Measurements from ENCODE around the gene AFP.

Gene AFP

DNA sequence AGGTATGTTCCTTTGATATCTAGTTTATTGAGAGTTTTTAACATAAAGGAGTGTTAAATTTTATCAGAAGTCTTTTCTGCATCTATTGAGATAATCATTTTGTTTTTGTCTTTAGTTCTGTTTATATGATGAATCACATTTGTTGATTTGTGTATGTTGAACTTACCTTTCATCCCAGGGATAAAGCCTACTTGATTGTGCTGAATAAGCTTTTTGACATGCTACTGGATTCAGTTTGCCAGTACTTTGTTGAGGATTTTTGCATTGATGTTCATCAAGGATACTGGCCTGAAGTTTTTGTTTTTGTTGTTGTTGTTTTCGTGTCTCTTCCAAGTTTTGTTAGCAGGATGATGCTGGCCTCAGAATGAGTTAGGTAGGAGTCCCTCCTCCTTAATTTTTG, 34.7 kb downstream of the AFP start:
- Histone ChIP-seq H2AFZ (ENCODE audit: low read depth, low read length, severe bottlenecking) (no peak overlapping the region), H3K9me2 (replicated peaks; ENCODE audit: insufficient read depth, low read length) (no peaks in the 10 kb centered on the region), H3K27ac (ENCODE audit: low read depth, low read length) (no peak overlapping the region), H3K27me3 (ENCODE audit: low read length) (no peaks in the 10 kb centered on the region), H3K36me3 (ENCODE audit: low read length) (no peaks in the 10 kb centered on the region), H4K20me1 (ENCODE audit: low read depth, low read length) (no peaks in the 10 kb centered on the region), H3K9ac (ENCODE audit: low read length) (no peak overlapping the region), H3K4me3 (ENCODE audit: insufficient read depth, low read length, poor library complexity, severe bottlenecking) (no peak overlapping the region), H3K79me2 (ENCODE audit: insufficient read depth, low read length) (no peaks in the 10 kb centered on the region), H3F3A (ENCODE audit: insufficient read depth) (no peaks in the 10 kb centered on the region), H3K4me2 (ENCODE audit: low read depth, low read length, poor library complexity, severe bottlenecking) (no peak overlapping the region), H3K9me3 (ENCODE audit: insufficient read depth, low read length) (no peaks in the 10 kb centered on the region)
- no peak for TF ChIP-seq EZH2phosphoT487 (conservative IDR thresholded peaks at IDR 0.05; ENCODE audit: low read length)
- TF ChIP-seq, protein P1, sequence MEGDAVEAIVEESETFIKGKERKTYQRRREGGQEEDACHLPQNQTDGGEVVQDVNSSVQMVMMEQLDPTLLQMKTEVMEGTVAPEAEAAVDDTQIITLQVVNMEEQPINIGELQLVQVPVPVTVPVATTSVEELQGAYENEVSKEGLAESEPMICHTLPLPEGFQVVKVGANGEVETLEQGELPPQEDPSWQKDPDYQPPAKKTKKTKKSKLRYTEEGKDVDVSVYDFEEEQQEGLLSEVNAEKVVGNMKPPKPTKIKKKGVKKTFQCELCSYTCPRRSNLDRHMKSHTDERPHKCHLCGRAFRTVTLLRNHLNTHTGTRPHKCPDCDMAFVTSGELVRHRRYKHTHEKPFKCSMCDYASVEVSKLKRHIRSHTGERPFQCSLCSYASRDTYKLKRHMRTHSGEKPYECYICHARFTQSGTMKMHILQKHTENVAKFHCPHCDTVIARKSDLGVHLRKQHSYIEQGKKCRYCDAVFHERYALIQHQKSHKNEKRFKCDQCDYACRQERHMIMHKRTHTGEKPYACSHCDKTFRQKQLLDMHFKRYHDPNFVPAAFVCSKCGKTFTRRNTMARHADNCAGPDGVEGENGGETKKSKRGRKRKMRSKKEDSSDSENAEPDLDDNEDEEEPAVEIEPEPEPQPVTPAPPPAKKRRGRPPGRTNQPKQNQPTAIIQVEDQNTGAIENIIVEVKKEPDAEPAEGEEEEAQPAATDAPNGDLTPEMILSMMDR (IDR thresholded peaks at IDR 0.05; ENCODE audit: insufficient read depth, low read length, poor library complexity, severe bottlenecking) = no peak

DNA sequence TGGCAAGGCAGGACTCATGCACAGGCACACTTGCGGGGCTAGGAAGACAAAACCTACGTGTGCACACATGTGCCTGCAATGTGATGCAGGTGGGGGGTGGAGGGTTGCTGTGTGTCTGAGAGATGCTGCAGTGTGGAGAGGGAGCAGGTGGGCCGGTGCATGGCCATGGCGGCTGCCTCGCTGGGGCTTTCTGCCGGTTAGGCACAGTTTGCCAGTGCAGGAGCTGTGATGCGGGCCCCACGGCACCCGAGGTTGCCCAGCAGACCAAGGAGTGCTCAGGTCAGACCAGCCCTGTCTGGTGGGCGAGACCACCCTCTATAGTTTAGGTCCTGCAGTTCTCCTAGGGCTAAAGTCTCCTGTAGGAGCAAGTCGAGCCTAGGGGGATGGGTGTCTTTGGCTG, 41.2 kb downstream of the AFP start:
- no peak overlapping the region for H3K27ac ChIP-seq (ENCODE audit: low read depth, low read length)
- no peak overlapping the region for H3K4me2 ChIP-seq (ENCODE audit: low read depth, low read length, poor library complexity, severe bottlenecking)

DNA sequence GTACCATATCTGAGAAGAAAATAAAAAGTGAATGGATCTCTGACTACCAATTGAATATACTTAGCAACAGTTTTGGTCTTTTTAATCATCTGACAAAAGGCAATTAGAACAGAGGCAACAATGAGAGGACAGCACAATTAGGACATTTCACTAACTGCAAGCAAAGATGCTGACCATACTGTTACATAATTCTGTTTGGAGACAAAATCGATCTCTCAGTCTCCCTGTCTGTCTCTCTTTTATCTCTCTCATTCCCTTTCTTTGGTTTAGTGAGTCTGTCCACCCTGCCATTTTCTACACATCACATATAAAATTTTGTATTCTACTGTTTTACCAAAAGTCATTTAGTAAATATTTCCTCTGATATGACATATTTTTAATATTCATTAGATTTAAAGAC, 43.3 kb downstream of the AFP start:
- Histone ChIP-seq H3K27ac (ENCODE audit: low read depth, low read length) (no peak overlapping the region), H3K4me3 (ENCODE audit: insufficient read depth, low read length, poor library complexity, severe bottlenecking) (no peak overlapping the region), H3K9me3 (ENCODE audit: insufficient read depth, low read length) (no peaks in the 10 kb centered on the region), H3K36me3 (ENCODE audit: low read length) (no peaks in the 10 kb centered on the region), H3K4me2 (ENCODE audit: low read depth, low read length, poor library complexity, severe bottlenecking) (no peak overlapping the region), H3K9me2 (replicated peaks; ENCODE audit: insufficient read depth, low read length) (no peaks in the 10 kb centered on the region), H4K20me1 (ENCODE audit: low read depth, low read length) (no peaks in the 10 kb centered on the region), H3K9ac (ENCODE audit: low read length) (no peak overlapping the region), H2AFZ (ENCODE audit: low read depth, low read length, severe bottlenecking) (no peak overlapping the region), H3F3A (ENCODE audit: insufficient read depth) (no peaks in the 10 kb centered on the region), H3K27me3 (ENCODE audit: low read length) (no peaks in the 10 kb centered on the region), H3K79me2 (ENCODE audit: insufficient read depth, low read length) (no peaks in the 10 kb centered on the region)
- TF ChIP-seq, protein P1 (IDR thresholded peaks at IDR 0.05; ENCODE audit: insufficient read depth, low read length, poor library complexity, severe bottlenecking) = no peak
- no peak for TF ChIP-seq EZH2phosphoT487 (conservative IDR thresholded peaks at IDR 0.05; ENCODE audit: low read length)

More for the DNA sequence above, 41.2 kb downstream of the AFP start:
- H4K20me1 ChIP-seq (ENCODE audit: low read depth, low read length) = no peaks in the 10 kb centered on the region
- H3K4me3 ChIP-seq (ENCODE audit: insufficient read depth, low read length, poor library complexity, severe bottlenecking) = no peak overlapping the region
- H3K27me3 ChIP-seq (ENCODE audit: low read length) = no peaks in the 10 kb centered on the region
- no peaks in the 10 kb centered on the region for H3K9me3 ChIP-seq (ENCODE audit: insufficient read depth, low read length)
- H3K9ac ChIP-seq (ENCODE audit: low read length) = no peak overlapping the region
- no peak for TF ChIP-seq EZH2phosphoT487 (conservative IDR thresholded peaks at IDR 0.05; ENCODE audit: low read length)
- TF ChIP-seq, protein P1 (IDR thresholded peaks at IDR 0.05; ENCODE audit: insufficient read depth, low read length, poor library complexity, severe bottlenecking) = no peak
- H3K36me3 ChIP-seq (ENCODE audit: low read length) = no peaks in the 10 kb centered on the region
- no peaks in the 10 kb centered on the region for H3F3A ChIP-seq (ENCODE audit: insufficient read depth)
- H3K79me2 ChIP-seq (ENCODE audit: insufficient read depth, low read length) = no peaks in the 10 kb centered on the region
- H2AFZ ChIP-seq (ENCODE audit: low read depth, low read length, severe bottlenecking) = no peak overlapping the region
- no peaks in the 10 kb centered on the region for H3K9me2 ChIP-seq (replicated peaks; ENCODE audit: insufficient read depth, low read length)
